GM23248 (cell line): ENCODE measurements around the gene NRBF2.

Source experiments
- EZH2 ChIP-seq: fragments of 200-600 bp; sonication (generic); IDR thresholded peaks from 2 replicates; pipeline ENCODE4 v1.6.1; 2018; ENCODE audit warnings: antibody characterized with exemption, mild to moderate bottlenecking; ENCODE audit not compliant: insufficient read depth, poor library complexity, severe bottlenecking
- EZH2phosphoT487 ChIP-seq: fragments of 200-600 bp; sonication (generic); IDR thresholded peaks from 2 replicates; pipeline ENCODE4 v1.6.1; 2018; ENCODE audit warnings: antibody characterized with exemption, moderate library complexity, mild to moderate bottlenecking, low read depth; ENCODE audit not compliant: insufficient read depth

- no peak for TF ChIP-seq EZH2
- TF ChIP-seq EZH2phosphoT487: no peak
Observed at GRCh38 chr10:63110940-63111339, 22.2 kb upstream of the NRBF2 start.
